Neural crest cell (in vitro differentiated cells): Measurements from ENCODE around the gene TMEM144. TPM values are rescaled to one million over a fixed set of nuclear protein-coding genes. Genes with fewer than 3 reads are reported as not detected.

ENCODE experiments used
- DNase-seq: peaks from one replicate; pipeline ENCODE4 v3.0.0; 2021; ENCODE audit warnings: low read depth, mixed read lengths, low spot score
- H3K27ac Mint-ChIP-seq: one replicate; pipeline ENCODE4 v1.8.0; 2021; ENCODE audit warnings: mild to moderate bottlenecking, mixed read lengths; ENCODE audit not compliant: unreplicated experiment
- H3K27me3 Mint-ChIP-seq: 2 replicates; pipeline ENCODE4 v1.8.0; 2021; ENCODE audit warnings: low read depth, mild to moderate bottlenecking, mixed read lengths
- H3K36me3 Mint-ChIP-seq: 2 replicates; pipeline ENCODE4 v1.8.0; 2021; ENCODE audit warnings: low read depth, mild to moderate bottlenecking, mixed read lengths
- H3K4me1 Mint-ChIP-seq: 2 replicates; pipeline ENCODE4 v1.8.0; 2021; ENCODE audit warnings: mixed read lengths
- H3K4me3 Mint-ChIP-seq: one replicate; pipeline ENCODE4 v1.8.0; 2021; ENCODE audit warnings: mild to moderate bottlenecking, mixed read lengths
- H3K9me3 Mint-ChIP-seq: 2 replicates; pipeline ENCODE4 v1.8.0; 2021; ENCODE audit warnings: mixed read lengths
- long read RNA-seq: library from polyadenylated mRNA; unstranded; transcript quantifications from one replicate; pipeline ENCODE4 v2.0.0, GENCODE V29; 2020
- total RNA-seq: library from RNA; stranded (reverse); gene quantifications from 2 replicates; pipeline ENCODE4 v1.2.1, GENCODE V29; 2021
- TF ChIP-seq, protein P1 (sequence below): fragments of 200-600 bp; sonication (generic); conservative IDR thresholded peaks from 2 replicates; pipeline ENCODE4 v1.5.0; 2021; ENCODE audit warnings: antibody characterized with exemption, mild to moderate bottlenecking

Gene TMEM144
- total RNA-seq: 1.6 and 1.8 TPM in 2 replicates
- long read RNA-seq, partial matches to known transcripts: 0 of 3 reads
- long read RNA-seq, other reads (novel, unspliced or antisense): 2 of 3 reads

DNA sequence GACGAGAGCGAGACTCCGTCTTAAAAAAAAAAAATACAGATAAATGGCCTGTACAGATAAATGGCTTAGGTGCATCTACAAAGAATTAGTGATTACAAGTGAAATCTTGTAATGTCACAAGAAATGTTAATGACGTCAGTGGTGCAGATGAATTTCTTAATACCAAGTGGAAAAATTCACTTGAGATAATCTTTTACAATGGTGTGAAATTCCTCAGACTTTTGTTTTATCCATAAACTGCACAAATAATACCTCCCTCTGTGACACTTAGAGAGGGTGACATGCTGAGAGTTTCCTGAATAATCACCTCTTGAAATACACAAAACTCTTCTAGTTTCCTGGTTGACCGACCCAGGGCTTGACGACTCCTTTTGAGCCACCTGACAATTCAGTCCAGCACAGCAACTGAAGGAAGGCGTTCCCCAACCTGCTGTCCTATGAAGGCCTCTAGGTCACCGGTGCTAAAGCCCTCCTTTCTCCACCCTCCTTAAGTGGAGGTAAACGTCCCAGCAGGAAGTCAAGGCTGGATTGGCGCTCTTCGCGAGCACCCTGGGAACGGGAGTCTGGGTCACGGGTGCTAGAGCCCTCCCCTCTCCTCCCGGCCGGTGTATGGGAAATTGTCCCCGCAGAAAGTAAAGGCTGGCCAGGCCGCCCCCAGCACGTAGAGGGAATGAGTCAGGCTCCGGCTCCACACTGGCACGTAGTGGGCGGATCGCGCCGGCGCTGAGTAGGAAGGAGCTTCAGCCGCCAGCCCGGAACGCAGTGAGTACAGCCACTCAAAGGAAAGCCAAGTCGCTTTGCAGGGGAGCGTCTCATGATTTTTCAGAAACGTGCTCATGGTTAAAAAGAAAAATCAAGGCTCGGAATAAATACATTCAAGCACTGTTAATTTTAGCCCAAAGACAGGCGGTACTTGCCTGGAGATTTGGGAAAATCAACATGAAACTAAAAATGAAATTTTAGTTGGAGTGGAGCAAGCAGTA lies at the start of gene TMEM144:
Gene TMEM144, plus strand, starts transcription at position 662 of the 983 bp plus-strand sequence. CDS start 2,182 bp downstream, outside the sequence.
- peak within 1 kb of the TSS; percentile 87 for H3K4me3 Mint-ChIP-seq
- no peaks in the 10 kb centered on the region for H3K27me3 Mint-ChIP-seq
- DNase-seq: peak; percentile 57
- TF ChIP-seq, protein P1, sequence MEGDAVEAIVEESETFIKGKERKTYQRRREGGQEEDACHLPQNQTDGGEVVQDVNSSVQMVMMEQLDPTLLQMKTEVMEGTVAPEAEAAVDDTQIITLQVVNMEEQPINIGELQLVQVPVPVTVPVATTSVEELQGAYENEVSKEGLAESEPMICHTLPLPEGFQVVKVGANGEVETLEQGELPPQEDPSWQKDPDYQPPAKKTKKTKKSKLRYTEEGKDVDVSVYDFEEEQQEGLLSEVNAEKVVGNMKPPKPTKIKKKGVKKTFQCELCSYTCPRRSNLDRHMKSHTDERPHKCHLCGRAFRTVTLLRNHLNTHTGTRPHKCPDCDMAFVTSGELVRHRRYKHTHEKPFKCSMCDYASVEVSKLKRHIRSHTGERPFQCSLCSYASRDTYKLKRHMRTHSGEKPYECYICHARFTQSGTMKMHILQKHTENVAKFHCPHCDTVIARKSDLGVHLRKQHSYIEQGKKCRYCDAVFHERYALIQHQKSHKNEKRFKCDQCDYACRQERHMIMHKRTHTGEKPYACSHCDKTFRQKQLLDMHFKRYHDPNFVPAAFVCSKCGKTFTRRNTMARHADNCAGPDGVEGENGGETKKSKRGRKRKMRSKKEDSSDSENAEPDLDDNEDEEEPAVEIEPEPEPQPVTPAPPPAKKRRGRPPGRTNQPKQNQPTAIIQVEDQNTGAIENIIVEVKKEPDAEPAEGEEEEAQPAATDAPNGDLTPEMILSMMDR: no peak
- no peaks in the 10 kb centered on the region for H3K9me3 Mint-ChIP-seq
- H3K4me1 Mint-ChIP-seq: peaks cover 15% of the 10 kb centered on the region
- no peaks in the 10 kb centered on the region for H3K36me3 Mint-ChIP-seq
- peak within 1 kb of the TSS; percentile 61 for H3K27ac Mint-ChIP-seq

DNA sequence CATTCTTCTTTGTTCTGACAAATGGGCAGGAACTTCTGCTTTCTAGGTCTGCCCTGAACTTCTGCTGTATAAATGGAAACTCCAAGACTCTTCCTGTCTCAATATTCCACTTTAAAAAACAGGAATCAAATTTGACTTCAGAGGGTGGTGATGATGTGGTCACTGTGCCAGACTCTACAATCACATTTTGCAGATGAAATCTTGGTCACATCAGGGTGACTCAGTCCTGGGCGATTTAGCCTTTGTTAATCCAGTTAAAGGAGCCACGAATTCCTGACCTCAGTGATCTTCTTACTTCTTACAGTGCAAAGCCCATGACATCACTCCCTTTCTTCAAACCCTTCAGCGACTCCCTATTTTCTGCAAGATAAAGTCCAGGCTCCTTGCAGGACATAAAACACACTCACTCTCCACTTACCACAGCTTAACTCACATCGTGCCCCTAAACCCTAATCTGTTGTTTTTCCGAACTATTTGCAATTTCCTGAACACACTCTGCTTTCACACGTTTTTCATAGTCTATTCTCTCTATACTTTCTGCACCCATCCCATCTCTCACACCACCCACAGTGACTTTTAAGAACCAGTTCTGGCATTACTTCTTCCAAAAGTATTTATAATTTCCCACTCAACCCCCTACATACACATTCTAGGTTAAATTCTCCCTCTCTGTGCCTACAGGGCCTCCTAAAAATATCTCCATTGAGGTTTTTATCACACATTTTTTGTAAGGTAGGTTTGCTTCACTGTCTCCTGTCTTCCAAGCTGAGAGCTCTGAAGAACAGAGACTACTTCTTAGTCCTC lies 48.5 kb upstream of the TMEM144 start:
- H3K27ac Mint-ChIP-seq: peak overlapping the region; percentile 92
- TF ChIP-seq, protein P1: no peak
- peaks cover 75% of the 10 kb centered on the region for H3K4me1 Mint-ChIP-seq
- H3K4me3 Mint-ChIP-seq: no peak overlapping the region
- no peak for DNase-seq
- peaks cover 2% of the 10 kb centered on the region for H3K9me3 Mint-ChIP-seq
- H3K27me3 Mint-ChIP-seq: no peaks in the 10 kb centered on the region
- no peaks in the 10 kb centered on the region for H3K36me3 Mint-ChIP-seq

DNA sequence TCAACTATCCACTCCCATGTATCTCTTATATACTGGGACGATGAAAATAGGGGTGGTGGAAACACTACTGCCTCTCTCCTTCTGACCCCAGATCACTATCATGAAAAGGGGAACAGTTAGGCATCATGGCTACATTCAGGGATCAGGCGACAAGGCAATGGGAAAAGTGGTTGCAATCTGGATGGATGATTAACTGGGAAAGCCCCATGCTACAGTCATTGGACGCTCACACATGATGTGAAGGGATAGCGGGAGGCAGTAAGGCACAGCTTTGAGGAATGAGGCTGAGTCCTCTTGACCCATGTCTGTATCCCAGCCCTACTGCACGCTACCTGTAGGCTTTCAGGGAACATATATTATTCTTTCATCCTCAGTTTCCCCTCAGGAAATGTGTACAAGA lies 47.7 kb upstream of the TMEM144 start:
- peaks cover 73% of the 10 kb centered on the region for H3K4me1 Mint-ChIP-seq
- H3K36me3 Mint-ChIP-seq: no peaks in the 10 kb centered on the region
- H3K27ac Mint-ChIP-seq: no peak overlapping the region
- H3K4me3 Mint-ChIP-seq: no peak overlapping the region
- H3K9me3 Mint-ChIP-seq: peaks cover 2% of the 10 kb centered on the region
- no peak for DNase-seq
- no peaks in the 10 kb centered on the region for H3K27me3 Mint-ChIP-seq
- TF ChIP-seq, protein P1: no peak

DNA sequence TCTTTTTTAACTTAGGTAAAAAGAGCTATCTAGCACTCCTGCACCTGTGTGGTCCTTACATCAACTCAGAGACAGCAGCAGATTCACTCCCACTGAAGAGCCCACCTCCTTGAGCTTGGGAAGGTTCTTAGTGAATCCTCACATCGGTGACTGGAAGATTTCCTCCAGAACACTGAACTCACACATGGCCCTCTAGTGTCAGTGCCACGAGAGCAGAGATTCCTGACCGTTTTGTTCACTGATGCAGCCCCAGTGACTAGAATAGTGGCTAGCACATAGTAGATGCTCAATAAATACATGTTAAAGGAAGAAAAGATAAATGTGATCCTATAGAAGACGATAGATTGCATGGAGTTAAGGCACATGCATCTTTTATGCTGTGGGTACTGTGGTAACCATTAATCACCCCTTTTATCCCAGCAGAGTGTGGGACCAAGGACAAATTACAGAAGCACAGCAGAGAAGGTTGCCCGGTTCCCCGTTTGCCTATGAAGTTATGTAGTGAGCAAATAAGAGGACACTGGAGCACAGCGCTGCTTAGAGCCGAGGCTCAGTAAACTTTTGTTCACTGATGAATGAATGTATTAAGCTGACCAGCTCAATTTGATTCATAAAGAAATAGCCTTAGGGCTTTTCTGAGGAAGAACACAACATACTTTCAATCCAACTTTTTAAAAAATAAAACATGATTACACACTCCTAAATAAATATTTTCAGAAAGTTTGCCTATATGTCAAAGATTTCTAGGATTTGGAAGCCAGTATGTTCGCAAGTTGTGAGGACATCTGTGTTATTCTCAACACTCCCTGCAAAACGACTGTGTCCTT lies 46.1 kb upstream of the TMEM144 start:
- Mint-ChIP-seq H3K27ac (peak overlapping the region; percentile 86), H3K36me3 (no peaks in the 10 kb centered on the region), H3K9me3 (peaks cover 2% of the 10 kb centered on the region), H3K4me3 (peak overlapping the region; percentile 73), H3K27me3 (no peaks in the 10 kb centered on the region), H3K4me1 (peaks cover 68% of the 10 kb centered on the region)
- no peak for DNase-seq
- TF ChIP-seq, protein P1: no peak
